Raji (cell line): ENCODE results near the gene GDPD5.
A peak's percentile ranks its signal among the peaks of the same experiment; 100 is the strongest.

Experiments
- POLR2A ChIP-seq: IDR thresholded peaks from 2 replicates; pipeline ENCODE4 v1.6.1; 2011; ENCODE audit warnings: low read depth, low read length, control low read depth; ENCODE audit not compliant: insufficient read depth

Gene GDPD5

GRCh38 chr11:75514596-75514995 is 11.1 kb downstream of the GDPD5 start:
- no peak for TF ChIP-seq POLR2A

GRCh38 chr11:75513250-75513649 is 12.5 kb downstream of the GDPD5 start:
- no peak for TF ChIP-seq POLR2A

DNA sequence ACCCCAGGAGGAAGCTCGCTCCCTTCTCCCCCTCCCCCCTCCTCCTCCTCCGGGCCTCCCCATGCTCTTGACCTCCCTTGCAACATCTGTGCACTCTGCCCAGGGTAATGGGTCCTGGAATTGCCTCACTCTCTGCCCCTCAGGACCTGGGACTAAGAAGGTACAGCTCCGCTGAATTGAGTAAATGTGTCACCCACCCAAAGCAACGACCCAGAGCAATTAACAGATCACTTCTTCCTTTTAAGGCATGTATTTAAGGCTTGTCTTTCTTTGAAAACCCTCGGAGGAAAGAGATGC is 15.1 kb downstream of the GDPD5 start:
- TF ChIP-seq POLR2A: no peak

- TF ChIP-seq POLR2A: no peak
These were observed 15.6 kb downstream of the GDPD5 start for GRCh38 chr11:75510004-75510722.

- no peak for TF ChIP-seq POLR2A
These were observed 16.6 kb downstream of the GDPD5 start for GRCh38 chr11:75509020-75509720.

DNA sequence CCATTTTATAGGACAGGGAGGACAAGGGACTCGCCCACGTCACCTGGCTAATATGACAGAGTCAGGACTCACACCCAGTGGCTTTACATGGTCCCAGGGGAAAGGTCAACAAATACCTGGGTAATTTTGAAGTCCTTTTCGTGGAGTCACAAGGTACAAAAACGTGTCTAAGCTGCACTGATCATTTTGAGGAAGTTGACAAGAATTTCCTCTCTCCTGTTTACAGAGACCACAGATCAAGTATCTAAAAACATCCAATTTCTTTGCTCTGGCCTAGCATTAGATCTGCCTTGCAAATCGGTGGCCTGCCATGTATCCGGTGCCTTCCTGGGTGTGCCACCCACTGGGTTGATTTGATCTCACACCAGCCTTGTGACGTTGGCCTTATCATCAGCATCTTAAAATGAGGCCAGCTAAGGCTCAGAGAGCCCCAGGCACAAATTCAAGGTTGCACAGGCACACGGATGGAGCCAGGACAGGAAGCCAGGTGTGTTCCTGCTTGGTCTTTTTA is 17.6 kb downstream of the GDPD5 start:
- TF ChIP-seq POLR2A: peak; percentile 25; the same call in 1 of the 2 replicates

GRCh38 chr11:75507571-75507970 is 18.2 kb downstream of the GDPD5 start:
- TF ChIP-seq POLR2A: no peak

GRCh38 chr11:75506827-75507226 is 18.9 kb downstream of the GDPD5 start:
- TF ChIP-seq POLR2A: no peak

DNA sequence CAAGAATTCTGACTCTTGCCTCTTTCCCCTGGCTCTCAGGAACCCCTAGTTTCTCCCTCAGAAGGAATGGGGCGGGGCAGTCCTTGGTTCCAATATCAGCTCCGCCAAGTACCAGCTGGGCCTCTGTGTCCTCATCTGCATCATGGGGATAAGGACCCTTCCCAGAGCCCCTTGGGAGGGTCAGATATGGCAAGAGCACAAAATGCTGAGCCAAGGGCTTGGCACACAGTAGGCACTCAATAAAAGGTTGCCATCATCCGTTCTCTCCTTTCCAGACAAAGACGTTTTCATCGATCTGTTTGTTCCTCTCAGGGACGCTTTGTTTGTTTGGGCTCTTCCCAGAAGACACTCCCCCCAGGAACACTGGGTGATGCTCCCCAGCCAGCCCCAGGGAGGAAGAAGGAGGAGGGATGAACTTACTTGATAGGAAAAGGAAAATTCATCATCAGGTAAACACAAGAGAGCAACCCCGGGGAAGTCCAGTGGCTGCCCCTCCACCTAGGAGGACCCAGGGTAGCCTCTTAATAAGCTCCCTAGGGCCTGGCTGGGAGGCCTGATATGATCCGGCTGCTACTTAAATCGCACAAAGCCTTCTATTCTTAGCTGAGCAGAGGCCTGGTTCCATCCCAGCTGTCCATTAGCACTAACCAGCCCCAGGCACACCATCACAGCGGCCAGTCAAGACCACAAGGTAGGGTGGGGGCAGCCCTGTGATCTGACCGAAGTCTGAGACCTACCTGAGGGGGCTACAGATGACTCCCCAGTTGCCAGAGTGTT is 19.6 kb downstream of the GDPD5 start:
- no peak for TF ChIP-seq POLR2A

DNA sequence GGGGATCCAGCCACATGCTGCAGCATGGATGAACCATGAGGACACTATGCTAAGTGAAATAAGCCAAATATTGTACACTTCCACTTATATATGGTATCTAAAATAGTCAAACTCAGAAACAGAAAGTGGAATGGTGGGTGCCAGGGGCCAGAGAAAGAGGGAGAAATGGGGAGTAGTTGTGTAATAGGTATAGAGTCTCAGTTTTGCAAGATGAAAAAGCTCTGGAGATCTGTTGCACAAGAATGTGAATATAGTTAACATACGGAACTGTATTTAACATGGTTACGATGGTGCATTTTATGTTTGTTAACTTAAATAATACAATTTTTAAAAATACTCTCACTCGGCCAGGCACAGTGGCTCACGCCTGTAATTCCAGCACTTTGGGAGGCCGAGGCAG is 21.2 kb downstream of the GDPD5 start:
- no peak for TF ChIP-seq POLR2A

DNA sequence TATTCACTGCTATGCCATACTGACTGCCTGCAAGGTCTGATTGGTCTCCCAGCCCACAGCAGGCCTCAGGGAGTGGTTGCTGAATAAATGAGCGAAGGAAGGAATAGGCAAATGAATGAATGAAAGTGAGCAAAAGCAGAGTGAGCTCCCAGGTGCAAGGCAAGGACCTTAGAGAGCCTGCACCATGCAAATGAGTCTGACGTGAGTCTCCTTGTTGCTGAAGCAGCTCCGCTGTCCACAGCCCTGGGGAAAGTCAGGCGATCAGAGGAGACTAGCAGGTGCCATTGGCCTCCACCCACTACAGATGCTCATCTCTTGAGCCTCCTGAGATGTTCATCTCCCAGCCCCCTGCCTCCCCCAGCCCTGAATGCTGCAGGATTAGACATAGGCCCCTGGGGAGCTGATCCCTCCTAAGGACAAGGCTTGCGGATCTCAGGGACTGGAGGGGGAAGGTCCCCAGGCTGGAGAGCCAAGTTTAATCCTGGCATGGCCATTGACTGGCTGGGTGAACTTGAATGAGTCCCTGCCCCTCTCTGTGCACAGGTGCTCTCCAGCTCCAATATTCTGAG is 22.1 kb downstream of the GDPD5 start:
- TF ChIP-seq POLR2A: peak; percentile 55; the same call in 1 of the 2 replicates

DNA sequence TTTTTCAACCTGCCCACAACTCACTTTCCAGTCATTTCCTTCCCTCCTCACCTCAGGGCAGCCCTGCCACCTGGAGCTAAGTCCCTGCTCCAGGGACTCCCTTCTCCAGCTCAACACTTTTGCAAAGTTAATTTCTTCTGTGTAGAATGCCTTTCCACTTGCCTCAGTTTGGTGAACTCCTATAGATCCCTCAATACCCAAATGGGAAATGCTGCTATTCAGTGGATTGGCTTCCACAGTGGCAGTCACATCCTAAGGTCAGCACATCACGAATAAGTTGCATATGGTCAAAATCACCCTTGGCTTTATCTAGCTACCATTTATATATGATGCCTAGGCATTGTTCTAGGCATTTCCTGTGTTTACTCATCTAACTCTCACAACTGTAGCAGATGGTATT is 23.6 kb downstream of the GDPD5 start:
- no peak for TF ChIP-seq POLR2A

DNA sequence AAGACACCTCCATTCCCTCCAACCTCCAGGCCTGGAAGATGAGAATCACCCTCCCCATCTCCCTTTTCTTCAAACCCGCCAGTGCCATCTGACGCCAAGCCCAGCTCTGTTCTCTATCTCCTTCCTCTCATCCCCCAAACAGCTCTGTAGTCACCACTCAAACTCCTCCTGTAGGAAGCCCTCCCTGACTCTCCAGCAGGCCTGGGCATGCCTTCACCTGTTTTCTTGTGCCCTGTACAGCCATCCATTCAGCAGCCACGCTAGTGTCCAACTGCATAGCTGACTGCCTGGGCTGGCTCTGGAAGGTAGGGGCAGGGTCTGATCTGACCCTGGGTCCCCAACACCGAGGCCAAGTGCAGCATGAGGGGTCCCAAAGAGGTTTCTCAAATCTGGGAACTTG is 25.0 kb downstream of the GDPD5 start:
- no peak for TF ChIP-seq POLR2A

GRCh38 chr11:75499423-75500190 is 26.1 kb downstream of the GDPD5 start:
- no peak for TF ChIP-seq POLR2A

DNA sequence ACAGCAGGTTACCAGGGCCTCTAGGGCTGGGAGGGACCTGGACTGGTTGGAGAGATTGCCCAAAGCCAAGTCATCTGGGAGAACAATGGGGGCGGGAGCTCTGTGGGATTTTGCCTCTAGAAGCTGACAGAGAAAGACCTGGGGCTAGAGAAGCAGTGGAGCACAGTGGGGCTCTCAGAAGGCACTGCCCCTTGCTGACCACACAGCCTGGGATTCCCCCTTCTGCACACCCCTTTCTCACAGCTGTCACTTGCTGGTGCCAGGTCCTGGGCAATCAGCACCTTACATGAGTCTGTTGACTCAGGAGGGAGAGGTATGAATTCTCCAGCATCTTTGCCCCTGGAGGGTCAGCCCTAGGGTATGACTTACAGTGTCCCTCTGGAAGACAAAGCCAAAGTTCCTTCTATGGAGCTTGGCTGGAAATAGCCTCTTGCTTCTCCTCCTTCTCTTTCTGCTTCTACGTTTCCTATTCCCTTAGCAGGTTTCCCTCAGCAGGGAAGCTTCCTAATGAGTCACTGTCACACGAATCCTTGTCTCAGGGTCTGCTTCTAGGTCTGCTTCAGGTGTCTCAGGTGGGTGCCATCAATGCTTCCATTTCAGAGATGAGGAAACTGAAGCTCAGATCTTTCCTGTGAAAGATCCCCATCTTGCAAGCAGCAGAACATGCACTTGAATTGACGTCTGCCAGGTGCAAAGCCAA is 27.0 kb downstream of the GDPD5 start:
- TF ChIP-seq POLR2A: no peak
